Spleen (tissue), 11 donors: ENCODE measurements around the gene PDLIM5. TPM values are rescaled to one million over a fixed set of nuclear protein-coding genes. Genes with fewer than 3 reads are reported as not detected.

Experiments used
- DNase-seq: peaks from one replicate; pipeline ENCODE4 v3.0.0-alpha.2; 2020
- H3K27ac ChIP-seq, 8 donors: fragments of 200-600 bp; sonication (generic) in 7 of 8; 1 replicate in 4 of 8; 2 replicates in 4 of 8; pipeline versions ENCODE4 v1.5.0 to v1.8.0; 2016 to 2021; ENCODE audit warnings: inconsistent platforms in 4 of 8, mild to moderate bottlenecking in 4 of 8, moderate library complexity in 1 of 8
- H3K27me3 ChIP-seq, 7 donors: fragments of 200-600 bp; sonication (generic) in 6 of 7; replicated peaks in 1 of 7; 1 replicate in 4 of 7; 2 replicates in 3 of 7; pipeline versions ENCODE4 v1.5.0 to v1.8.0; 2016 to 2021; ENCODE audit warnings: inconsistent platforms in 3 of 7, mild to moderate bottlenecking in 1 of 7
- H3K36me3 ChIP-seq, 6 donors: fragments of 200-600 bp; sonication (generic) in 5 of 6; 1 replicate in 4 of 6; 2 replicates in 2 of 6; pipeline versions ENCODE4 v1.5.0 to v1.8.0; 2016 to 2021; ENCODE audit warnings: inconsistent platforms in 2 of 6
- H3K4me1 ChIP-seq, 6 donors: fragments of 200-600 bp; sonication (generic) in 5 of 6; 1 replicate in 3 of 6; 2 replicates in 3 of 6; pipeline versions ENCODE4 v1.5.0 to v1.8.0; 2016 to 2021; ENCODE audit warnings: inconsistent platforms in 3 of 6
- H3K4me3 ChIP-seq, 8 donors: fragments of 200-600 bp; sonication (generic) in 7 of 8; 1 replicate in 4 of 8; 2 replicates in 4 of 8; pipeline versions ENCODE4 v1.5.0 to v1.8.0; 2016 to 2021; ENCODE audit warnings: inconsistent platforms in 4 of 8, mild to moderate bottlenecking in 4 of 8, moderate library complexity in 2 of 8
- H3K9me3 ChIP-seq, 8 donors: fragments of 200-600 bp; sonication (generic) in 7 of 8; 1 replicate in 4 of 8; 2 replicates in 4 of 8; pipeline versions ENCODE4 v1.5.0 to v1.8.0; 2016 to 2021; ENCODE audit warnings: inconsistent platforms in 4 of 8
- POLR2A ChIP-seq, 3 donors: fragments of 450-650 bp; IDR thresholded peaks; one replicate each; pipeline ENCODE4 v1.5.1; 2017; ENCODE audit warnings: antibody characterized with exemption in 3 of 3, mild to moderate bottlenecking in 1 of 3
- POLR2AphosphoS5 ChIP-seq, 3 donors: sonication (generic); formaldehyde crosslinking; IDR thresholded peaks; one replicate each; pipeline ENCODE4 v1.5.1; 2017; ENCODE audit warnings: antibody characterized with exemption in 3 of 3
- WGBS, 5 donors: extraction: QIAGEN DNeasy Blood & Tissue Kit in 3 of 5; methylation state at CpG; one replicate each; pipeline versions ENCODE4 v1.1.5 to v1.1.7; 2013 to 2018; 5-methylcytosine and 5-hydroxymethylcytosine counted together
- intact Hi-C: fragments of 100-400 bp; cut with DNase I; formaldehyde crosslinking; loops from one replicate; pipeline ENCODE4 v1.15.0; 2023; ENCODE audit warnings: low total_unique reads
- polyA plus RNA-seq, 3 donors: library from polyadenylated mRNA; stranded (reverse); fragments of 200-250 nt; gene quantifications; one replicate each; pipeline ENCODE4 v1.2.1, GENCODE V29; 2013
- total RNA-seq, 7 donors: library from RNA; depleted of rRNA in 3 of 7; stranded (reverse); fragments of >200 nt in 3 of 7; fragmentation: NEBNext Ultra II Directional in 4 of 7; extraction: Animal tissue kit (Norgen Biotek cat#: 25700) in 4 of 7; gene quantifications; one replicate each; pipeline versions ENCODE4 v1.1.0 to v1.2.1, GENCODE V29; 2016 to 2021
- TF ChIP-seq, protein P1 (sequence below), 11 experiments: fragments of 200-600 bp in 7 of 11; fragments of 450-650 bp in 4 of 11; sonication (generic) in 4 of 11; IDR thresholded peaks in 8 of 11; conservative IDR thresholded peaks in 3 of 11; 1 replicate in 7 of 11; 2 replicates in 4 of 11; pipeline versions ENCODE4 v1.4.0 to v1.8.0; 2016 to 2021; ENCODE audit warnings: antibody characterized with exemption in 11 of 11, inconsistent platforms in 4 of 11, mild to moderate bottlenecking in 1 of 11
- donor health status: healthy with polysubstance abuse.
- donor health status: DM: no; HTN: no; CAD: no; lungs with moderate emphysema.
- donor health status: DM: no; HTN: no; CAD: no.
- donor health status: Bipolar disorder and iron deficiency.
- donor health status: healthy.
- donor health status: DM: no; HTN: no; CAD: no.
- donor health status: DM: yes; HTN: yes; CAD: no.

PDLIM5 gene
- total and polyA plus RNA-seq, 10 donors: 9.4 to 182 (median 74.9) TPM

DNA sequence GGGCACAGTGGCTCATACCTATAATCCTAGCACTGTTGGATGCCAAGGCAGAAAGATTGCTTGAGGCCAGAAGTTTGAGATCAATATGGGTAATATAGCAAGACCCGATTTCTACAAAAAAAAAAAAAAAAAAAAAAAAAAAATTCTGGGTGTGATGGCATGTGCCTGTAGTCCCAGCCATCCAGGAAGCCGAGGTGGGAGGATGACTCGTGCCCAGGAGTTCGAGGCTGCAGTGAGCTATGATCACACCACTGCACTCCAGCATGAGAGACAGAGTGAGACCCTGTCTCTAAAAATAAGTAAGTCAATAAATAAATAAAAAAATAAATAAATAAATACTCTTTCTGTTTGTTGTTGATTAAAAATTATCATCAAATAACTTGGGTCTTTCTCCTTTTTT is 243.6 kb downstream of the PDLIM5 start:
- WGBS, 5 donors: 68 to 83% (median 78%) methylated on average over 4 of the region's 4 CpGs
- Histone ChIP-seq H3K4me3 (no peak overlapping the region), H3K27me3 (no peaks in the 10 kb centered on the region), H3K9me3 (no peaks in the 10 kb centered on the region), H3K36me3 (no peaks in the 10 kb centered on the region), H3K4me1 (no peaks in the 10 kb centered on the region), H3K27ac (no peak overlapping the region)
- DNase-seq: no peak
- TF ChIP-seq POLR2A (IDR thresholded peaks at IDR 0.05) (no peak), POLR2AphosphoS5 (IDR thresholded peaks at IDR 0.05) (no peak)
- TF ChIP-seq, protein P1, sequence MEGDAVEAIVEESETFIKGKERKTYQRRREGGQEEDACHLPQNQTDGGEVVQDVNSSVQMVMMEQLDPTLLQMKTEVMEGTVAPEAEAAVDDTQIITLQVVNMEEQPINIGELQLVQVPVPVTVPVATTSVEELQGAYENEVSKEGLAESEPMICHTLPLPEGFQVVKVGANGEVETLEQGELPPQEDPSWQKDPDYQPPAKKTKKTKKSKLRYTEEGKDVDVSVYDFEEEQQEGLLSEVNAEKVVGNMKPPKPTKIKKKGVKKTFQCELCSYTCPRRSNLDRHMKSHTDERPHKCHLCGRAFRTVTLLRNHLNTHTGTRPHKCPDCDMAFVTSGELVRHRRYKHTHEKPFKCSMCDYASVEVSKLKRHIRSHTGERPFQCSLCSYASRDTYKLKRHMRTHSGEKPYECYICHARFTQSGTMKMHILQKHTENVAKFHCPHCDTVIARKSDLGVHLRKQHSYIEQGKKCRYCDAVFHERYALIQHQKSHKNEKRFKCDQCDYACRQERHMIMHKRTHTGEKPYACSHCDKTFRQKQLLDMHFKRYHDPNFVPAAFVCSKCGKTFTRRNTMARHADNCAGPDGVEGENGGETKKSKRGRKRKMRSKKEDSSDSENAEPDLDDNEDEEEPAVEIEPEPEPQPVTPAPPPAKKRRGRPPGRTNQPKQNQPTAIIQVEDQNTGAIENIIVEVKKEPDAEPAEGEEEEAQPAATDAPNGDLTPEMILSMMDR (IDR thresholded peaks at IDR 0.05 in 8 of 11, conservative IDR thresholded peaks at IDR 0.05 in 3 of 11): no peak
- intact Hi-C loops: no loop called here

DNA sequence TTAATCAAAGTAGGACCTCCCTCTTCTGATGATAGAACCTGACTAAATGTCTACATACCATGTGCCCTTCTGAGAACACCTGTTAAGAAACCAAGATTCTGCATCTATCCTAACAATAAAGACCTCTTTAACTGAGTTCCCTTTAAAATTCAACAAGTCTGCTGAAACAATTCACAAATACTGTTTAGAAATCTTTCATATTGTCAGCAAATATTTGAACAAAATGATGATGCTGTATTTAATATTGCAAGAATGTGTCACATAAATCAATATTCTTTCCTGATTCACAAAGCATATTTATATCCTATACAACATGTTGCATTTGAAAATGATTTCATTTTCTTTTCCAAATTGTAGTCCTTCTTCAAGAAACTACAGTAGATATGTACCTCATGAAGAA is 246.4 kb downstream of the PDLIM5 start:
- Histone ChIP-seq H3K4me3 (no peak overlapping the region), H3K36me3 (no peaks in the 10 kb centered on the region), H3K27ac (no peak overlapping the region), H3K27me3 (no peaks in the 10 kb centered on the region), H3K4me1 (no peaks in the 10 kb centered on the region), H3K9me3 (no peaks in the 10 kb centered on the region)
- TF ChIP-seq POLR2A (IDR thresholded peaks at IDR 0.05) (no peak), POLR2AphosphoS5 (IDR thresholded peaks at IDR 0.05) (no peak)
- TF ChIP-seq, protein P1 (IDR thresholded peaks at IDR 0.05 in 8 of 11, conservative IDR thresholded peaks at IDR 0.05 in 3 of 11): no peak
- intact Hi-C loops: no loop called here
- DNase-seq: no peak

DNA sequence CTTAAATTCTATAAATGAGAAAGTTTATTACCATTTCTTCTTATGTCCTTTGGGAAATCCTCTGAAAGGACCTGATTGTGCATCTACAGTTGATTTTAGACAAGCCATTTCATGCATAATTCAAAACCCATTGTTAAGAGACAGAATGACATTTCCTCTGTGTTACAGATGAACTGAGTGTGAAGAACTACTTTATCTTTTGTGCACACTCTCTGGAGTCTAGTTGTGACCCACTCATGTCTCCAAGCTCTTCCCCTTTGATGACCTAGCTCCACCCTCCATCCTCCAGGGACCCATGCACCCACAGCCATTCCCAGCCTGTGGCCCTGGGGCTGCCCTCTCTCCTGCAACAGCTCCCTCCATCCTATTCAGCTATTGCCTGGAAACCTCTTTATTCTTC is 248.6 kb downstream of the PDLIM5 start:
- intact Hi-C loops: no loop called here
- no peak overlapping the region for H3K27ac ChIP-seq
- no peaks in the 10 kb centered on the region for H3K36me3 ChIP-seq
- DNase-seq: no peak
- H3K27me3 ChIP-seq: no peaks in the 10 kb centered on the region
- H3K9me3 ChIP-seq: no peaks in the 10 kb centered on the region
- TF ChIP-seq POLR2AphosphoS5 (IDR thresholded peaks at IDR 0.05) (no peak), POLR2A (IDR thresholded peaks at IDR 0.05) (no peak)
- TF ChIP-seq, protein P1 (IDR thresholded peaks at IDR 0.05 in 8 of 11, conservative IDR thresholded peaks at IDR 0.05 in 3 of 11): no peak
- H3K4me3 ChIP-seq: no peak overlapping the region
- H3K4me1 ChIP-seq: no peaks in the 10 kb centered on the region

DNA sequence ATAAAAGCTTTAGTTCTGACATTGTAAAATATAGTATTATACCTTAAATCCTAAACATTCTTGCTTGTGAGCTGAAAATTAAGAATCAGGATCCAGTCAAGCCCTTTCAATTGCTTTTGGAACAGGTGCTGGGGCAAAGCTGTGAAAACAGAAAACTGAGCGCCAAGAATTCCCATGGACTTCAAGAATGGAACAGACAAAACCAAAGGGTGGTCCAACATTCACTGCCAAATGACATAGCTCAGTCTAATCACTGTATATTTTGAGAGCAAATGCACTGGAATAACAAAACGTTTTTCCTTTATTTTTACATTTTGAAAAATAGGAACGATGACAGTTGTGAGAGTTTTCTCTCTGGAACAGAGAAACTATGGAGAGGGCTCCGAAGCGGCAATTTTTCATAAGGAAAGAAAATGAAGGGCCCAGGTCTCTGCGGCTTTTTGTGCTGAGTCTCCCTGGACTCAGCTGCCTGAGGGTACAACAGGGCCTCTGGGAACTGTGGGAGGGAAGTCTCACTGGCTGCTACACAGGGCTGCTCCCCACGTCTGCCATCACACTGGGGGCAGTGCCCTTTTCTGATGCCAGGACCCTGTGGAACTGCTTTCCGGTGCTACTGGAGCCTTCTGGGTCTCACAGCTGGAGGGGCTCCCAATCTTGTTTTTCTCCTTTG is 250.0 kb downstream of the PDLIM5 start:
- Histone ChIP-seq H3K9me3 (no peaks in the 10 kb centered on the region), H3K27me3 (no peaks in the 10 kb centered on the region), H3K4me1 (no peaks in the 10 kb centered on the region), H3K4me3 (no peak overlapping the region), H3K36me3 (no peaks in the 10 kb centered on the region), H3K27ac (no peak overlapping the region)
- no peak for DNase-seq
- intact Hi-C loops: no loop called here
- no peak for TF ChIP-seq POLR2AphosphoS5 (IDR thresholded peaks at IDR 0.05)
- TF ChIP-seq, protein P1 (IDR thresholded peaks at IDR 0.05 in 8 of 11, conservative IDR thresholded peaks at IDR 0.05 in 3 of 11): no peak
- TF ChIP-seq POLR2A (IDR thresholded peaks at IDR 0.05): no peak
- WGBS, 5 donors: 79 to 91% (median 86%) methylated on average over 8 of the region's 8 CpGs
